HEK293T (cell line): ENCODE measurements around the gene MSH3.

ENCODE experiments used
- ARNT ChIP-seq: fragments of 450-650 bp; IDR thresholded peaks from 2 replicates; pipeline ENCODE4 v1.6.1; 2017; ENCODE audit warnings: mild to moderate bottlenecking
- BHLHE40 ChIP-seq: fragments of 450-650 bp; IDR thresholded peaks from 2 replicates; pipeline ENCODE4 v1.6.1; 2016; ENCODE audit warnings: mild to moderate bottlenecking, moderate library complexity, borderline replicate concordance
- FOXA1 ChIP-seq: fragments of 450-650 bp; IDR thresholded peaks from 2 replicates; pipeline ENCODE4 v1.6.1; 2016; ENCODE audit warnings: mild to moderate bottlenecking
- FOXM1 ChIP-seq: fragments of 450-650 bp; IDR thresholded peaks from 2 replicates; pipeline ENCODE4 v1.6.1; 2017; ENCODE audit warnings: mild to moderate bottlenecking, borderline replicate concordance
- HDGF ChIP-seq: fragments of 450-650 bp; IDR thresholded peaks from 2 replicates; pipeline ENCODE4 v1.6.1; 2017; ENCODE audit warnings: antibody characterized with exemption, borderline replicate concordance
- LEF1 ChIP-seq: fragments of 450-650 bp; IDR thresholded peaks from 2 replicates; pipeline ENCODE4 v1.6.1; 2017; ENCODE audit warnings: mild to moderate bottlenecking, borderline replicate concordance
- NFRKB ChIP-seq: fragments of 450-650 bp; IDR thresholded peaks from 2 replicates; pipeline ENCODE4 v1.6.1; 2016; ENCODE audit warnings: mild to moderate bottlenecking, moderate library complexity
- SP1 ChIP-seq: fragments of 450-650 bp; IDR thresholded peaks from 2 replicates; pipeline ENCODE4 v1.6.1; 2017
- SUZ12 ChIP-seq: fragments of 450-650 bp; IDR thresholded peaks from 2 replicates; pipeline ENCODE4 v1.6.1; 2016; ENCODE audit warnings: mild to moderate bottlenecking
- TF ChIP-seq, protein P1 (sequence below): fragments of 450-650 bp; IDR thresholded peaks from 2 replicates; pipeline ENCODE4 v1.6.1; 2016

DNA sequence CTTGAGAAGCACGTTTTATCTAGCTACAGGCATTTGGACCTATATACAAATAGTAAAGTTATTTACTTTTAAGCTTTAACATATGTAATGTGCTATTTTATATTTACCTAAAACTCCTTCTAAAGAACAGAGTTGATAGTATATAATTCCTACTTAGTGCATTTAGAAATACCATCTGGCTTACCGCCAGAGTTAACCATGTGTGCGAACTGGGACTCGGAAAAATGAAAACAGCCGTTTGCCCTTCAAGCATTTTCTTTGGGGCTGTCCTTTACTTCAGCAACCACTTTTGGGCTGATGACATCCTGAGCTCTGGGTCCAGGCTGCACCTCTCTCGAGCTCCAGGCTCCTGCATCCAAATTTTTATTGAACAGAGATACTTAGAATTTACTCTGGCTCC lies 22.3 kb downstream of the MSH3 start:
- no peak for TF ChIP-seq BHLHE40
- TF ChIP-seq FOXM1: no peak
- TF ChIP-seq SP1: no peak
- no peak for TF ChIP-seq NFRKB
- no peak for TF ChIP-seq ARNT
- TF ChIP-seq FOXA1: no peak
- TF ChIP-seq SUZ12: no peak
- no peak for TF ChIP-seq HDGF
- no peak for TF ChIP-seq LEF1
- TF ChIP-seq, protein P1, sequence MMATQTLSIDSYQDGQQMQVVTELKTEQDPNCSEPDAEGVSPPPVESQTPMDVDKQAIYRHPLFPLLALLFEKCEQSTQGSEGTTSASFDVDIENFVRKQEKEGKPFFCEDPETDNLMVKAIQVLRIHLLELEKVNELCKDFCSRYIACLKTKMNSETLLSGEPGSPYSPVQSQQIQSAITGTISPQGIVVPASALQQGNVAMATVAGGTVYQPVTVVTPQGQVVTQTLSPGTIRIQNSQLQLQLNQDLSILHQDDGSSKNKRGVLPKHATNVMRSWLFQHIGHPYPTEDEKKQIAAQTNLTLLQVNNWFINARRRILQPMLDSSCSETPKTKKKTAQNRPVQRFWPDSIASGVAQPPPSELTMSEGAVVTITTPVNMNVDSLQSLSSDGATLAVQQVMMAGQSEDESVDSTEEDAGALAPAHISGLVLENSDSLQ: no peak
